ENCODE measurements around the gene PRG2.

Gene PRG2

GRCh38 chr11:57397394-57397990 lies 7.0 kb upstream of the PRG2 start:
- Histone ChIP-seq H3K27me3 (no peaks in the 10 kb centered on the region), H3K9me3 (replicated peaks in 1 of 11) (no peaks in the 10 kb centered on the region), H3K36me3 (peaks cover 0 to 11% (median 0%) of the 10 kb centered on the region in 11 experiments; a peak in 7 of 22 replicates), H4K20me1 (0 out of 22 replicates have a peak, but pooled peaks cover 0 to 3% (median 0%) of the 10 kb centered on the region in 11 experiments), H3K4me3 (no peak overlapping the region), H3K4me1 (peaks cover 0 to 14% (median 9%) of the 10 kb centered on the region in 10 experiments; a peak in 15 of 20 replicates), H3K9ac (no peak overlapping the region), H3K4me2 (peak overlapping the region in 5 of 11 experiments; percentile 17 to 47 (median 38); a peak in 10 of 22 replicates), H3K27ac (no peak overlapping the region)
- no peak for TF ChIP-seq Cebpa-rat (IDR thresholded peaks at IDR 0.05)

GRCh38 chr11:57396744-57397143 lies 6.3 kb upstream of the PRG2 start:
- H4K20me1 ChIP-seq, result 0 out of 22 replicates have a peak, but pooled peaks cover 0 to 3% (median 0%) of the 10 kb centered on the region in 11 experiments
- no peak overlapping the region for H3K27ac ChIP-seq
- H3K4me3 ChIP-seq, result no peak overlapping the region
- H3K4me1 ChIP-seq, result peaks cover 0 to 18% (median 13%) of the 10 kb centered on the region in 10 experiments; a peak in 15 of 20 replicates
- peaks cover 0 to 10% (median 0%) of the 10 kb centered on the region in 11 experiments; a peak in 7 of 22 replicates for H3K36me3 ChIP-seq
- no peaks in the 10 kb centered on the region for H3K9me3 ChIP-seq (replicated peaks in 1 of 11)
- no peak overlapping the region for H3K9ac ChIP-seq
- TF ChIP-seq Cebpa-rat (IDR thresholded peaks at IDR 0.05), result no peak
- no peak overlapping the region; a peak in 1 of 22 replicates for H3K4me2 ChIP-seq
- no peaks in the 10 kb centered on the region for H3K27me3 ChIP-seq

- Histone ChIP-seq H3K36me3 (peaks cover 0 to 8% (median 0%) of the 10 kb centered on the region in 11 experiments; a peak in 6 of 22 replicates), H3K4me1 (peaks cover 0 to 24% (median 18%) of the 10 kb centered on the region in 10 experiments; a peak in 15 of 20 replicates), H3K4me3 (no peak overlapping the region), H3K27me3 (no peaks in the 10 kb centered on the region), H3K9me3 (replicated peaks in 1 of 11) (no peaks in the 10 kb centered on the region), H4K20me1 (0 out of 22 replicates have a peak, but pooled peaks cover 0 to 3% (median 0%) of the 10 kb centered on the region in 11 experiments), H3K9ac (no peak overlapping the region), H3K4me2 (peak overlapping the region in 5 of 11 experiments; percentile 1 to 21 (median 12); a peak in 4 of 22 replicates), H3K27ac (no peak overlapping the region)
- no peak for TF ChIP-seq Cebpa-rat (IDR thresholded peaks at IDR 0.05)
These were observed 5.6 kb upstream of the PRG2 start for GRCh38 chr11:57395905-57396623.

DNA sequence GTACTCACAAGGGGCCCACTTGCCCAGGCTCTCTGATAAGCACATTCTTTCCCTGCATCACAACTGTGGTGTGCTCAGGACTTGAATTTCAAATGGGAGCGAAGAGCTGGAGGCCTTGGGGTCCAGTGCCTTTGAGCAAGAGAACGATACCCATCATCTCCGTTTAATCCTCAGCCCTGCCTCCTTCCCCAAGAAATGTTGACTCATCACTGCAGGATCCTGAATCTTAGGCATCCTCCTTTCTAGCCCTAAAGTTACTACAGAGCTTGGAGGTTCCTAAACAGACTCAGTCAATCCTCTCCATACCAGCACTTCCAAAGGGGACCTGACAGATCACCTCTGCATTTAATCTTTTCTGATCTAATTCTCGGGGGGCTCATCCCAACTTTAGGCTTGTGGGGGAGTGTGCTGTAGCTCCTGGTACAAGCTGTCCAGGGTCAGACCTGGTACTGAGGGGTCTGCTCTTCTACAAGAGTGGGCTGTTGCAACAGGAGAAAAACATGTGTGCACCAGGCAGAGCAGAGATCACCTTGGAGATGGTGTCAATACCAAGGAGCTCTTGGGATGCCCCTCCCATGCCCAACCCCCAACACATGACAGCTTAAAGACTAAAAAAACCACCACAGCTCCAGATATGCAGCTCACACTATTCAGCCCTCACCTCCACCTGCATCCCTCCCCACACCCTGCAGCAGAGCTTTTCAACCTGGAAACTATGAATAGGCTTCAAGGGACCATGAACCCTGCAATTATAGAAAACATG lies 3.9 kb upstream of the PRG2 start:
- Histone ChIP-seq H3K4me2 (no peak overlapping the region), H4K20me1 (0 out of 22 replicates have a peak, but pooled peaks cover 0 to 3% (median 0%) of the 10 kb centered on the region in 11 experiments), H3K4me1 (peaks cover 0 to 30% (median 20%) of the 10 kb centered on the region in 10 experiments; a peak in 15 of 20 replicates), H3K4me3 (no peak overlapping the region), H3K9ac (no peak overlapping the region), H3K27ac (no peak overlapping the region), H3K27me3 (no peaks in the 10 kb centered on the region), H3K36me3 (peaks cover 0 to 8% (median 0%) of the 10 kb centered on the region in 11 experiments; a peak in 6 of 22 replicates), H3K9me3 (replicated peaks in 1 of 11) (no peaks in the 10 kb centered on the region)
- no peak for TF ChIP-seq Cebpa-rat (IDR thresholded peaks at IDR 0.05)

DNA sequence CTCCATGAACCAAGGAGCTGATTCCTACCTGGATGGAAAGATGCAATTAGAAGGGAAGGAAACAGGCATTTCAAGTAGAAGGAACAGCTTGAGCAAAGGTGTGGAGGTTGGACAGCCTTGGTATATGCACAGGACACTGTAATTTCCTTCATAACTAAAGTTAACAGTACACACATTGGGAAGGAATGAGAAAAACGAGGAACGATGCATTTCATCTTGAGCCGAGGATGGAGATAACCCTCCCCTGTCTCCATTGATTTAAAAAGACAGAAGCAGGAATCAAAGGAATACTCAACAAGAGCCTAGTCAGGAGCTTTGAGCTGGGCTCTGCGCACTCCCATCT lies 2.3 kb upstream of the PRG2 start:
- H3K4me3 ChIP-seq, result no peak overlapping the region
- no peak overlapping the region for H3K4me2 ChIP-seq
- H3K9ac ChIP-seq, result no peak overlapping the region
- H3K27ac ChIP-seq, result no peak overlapping the region
- peaks cover 0 to 29% (median 20%) of the 10 kb centered on the region in 10 experiments; a peak in 15 of 20 replicates for H3K4me1 ChIP-seq
- peaks cover 0 to 8% (median 0%) of the 10 kb centered on the region in 11 experiments; a peak in 7 of 22 replicates for H3K36me3 ChIP-seq
- 0 out of 22 replicates have a peak, but pooled peaks cover 0 to 3% (median 0%) of the 10 kb centered on the region in 11 experiments for H4K20me1 ChIP-seq
- H3K27me3 ChIP-seq, result no peaks in the 10 kb centered on the region
- TF ChIP-seq Cebpa-rat (IDR thresholded peaks at IDR 0.05), result no peak
- H3K9me3 ChIP-seq (replicated peaks in 1 of 11), result no peaks in the 10 kb centered on the region

- peaks cover 0 to 24% (median 18%) of the 10 kb centered on the region in 10 experiments; a peak in 15 of 20 replicates for H3K4me1 ChIP-seq
These were observed 1.8 kb upstream of the PRG2 start for GRCh38 chr11:57392066-57392762.

GRCh38 chr11:57391539-57391938 lies 1.1 kb upstream of the PRG2 start:
- no peak for TF ChIP-seq Cebpa-rat (IDR thresholded peaks at IDR 0.05)
- Histone ChIP-seq H4K20me1 (no peaks in the 10 kb centered on the region), H3K36me3 (peaks cover 0 to 8% (median 0%) of the 10 kb centered on the region in 11 experiments; a peak in 7 of 22 replicates), H3K4me2 (peak overlapping the region in 5 of 11 experiments; percentile 7 to 50 (median 35); a peak in 7 of 22 replicates), H3K9me3 (replicated peaks in 1 of 11) (no peaks in the 10 kb centered on the region), H3K27ac (no peak overlapping the region), H3K9ac (no peak overlapping the region), H3K4me1 (peaks cover 0 to 22% (median 16%) of the 10 kb centered on the region in 10 experiments; a peak in 14 of 20 replicates), H3K27me3 (no peaks in the 10 kb centered on the region), H3K4me3 (no peak overlapping the region)

More at GRCh38 chr11:57392066-57392762, 1.8 kb upstream of the PRG2 start:
- Histone ChIP-seq H3K27me3 (no peaks in the 10 kb centered on the region), H3K36me3 (peaks cover 0 to 8% (median 0%) of the 10 kb centered on the region in 11 experiments; a peak in 7 of 22 replicates), H4K20me1 (0 out of 22 replicates have a peak, but pooled peaks cover 0 to 1% (median 0%) of the 10 kb centered on the region in 11 experiments), H3K9me3 (replicated peaks in 1 of 11) (no peaks in the 10 kb centered on the region), H3K4me2 (peak overlapping the region in 4 of 11 experiments; percentile 7 to 50 (median 36); a peak in 5 of 22 replicates), H3K9ac (no peak overlapping the region), H3K4me3 (no peak overlapping the region), H3K27ac (no peak overlapping the region)
- TF ChIP-seq Cebpa-rat (IDR thresholded peaks at IDR 0.05), result no peak

DNA sequence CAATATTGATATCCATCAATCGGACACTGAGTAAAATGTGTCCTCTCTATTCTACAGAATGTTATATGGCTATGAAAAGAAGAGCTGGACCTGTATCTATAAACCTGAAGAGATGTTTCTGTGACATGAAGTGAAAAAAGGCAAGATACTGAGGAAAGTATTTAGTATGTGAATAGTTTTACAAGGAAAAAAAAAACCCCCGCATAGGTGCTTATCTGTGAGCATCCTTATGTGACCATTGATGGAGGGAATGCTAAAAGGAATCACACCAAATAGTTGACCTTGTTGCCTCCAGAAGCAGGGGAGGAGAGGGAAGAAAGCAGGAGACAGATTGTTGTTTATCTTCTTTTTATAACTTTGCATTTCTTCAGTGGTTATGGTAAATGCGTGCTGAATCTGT lies 661 bp upstream of the PRG2 start:
- Histone ChIP-seq H3K9ac (no peak overlapping the region), H3K4me1 (peaks cover 0 to 19% (median 13%) of the 10 kb centered on the region in 10 experiments; a peak in 14 of 20 replicates), H4K20me1 (no peaks in the 10 kb centered on the region), H3K27me3 (no peaks in the 10 kb centered on the region), H3K9me3 (replicated peaks in 1 of 11) (no peaks in the 10 kb centered on the region), H3K36me3 (peaks cover 0 to 8% (median 0%) of the 10 kb centered on the region in 11 experiments; a peak in 7 of 22 replicates), H3K4me3 (no peak overlapping the region), H3K4me2 (peak overlapping the region in 4 of 11 experiments; percentile 32 to 50 (median 36); a peak in 4 of 22 replicates), H3K27ac (no peak overlapping the region)
- TF ChIP-seq Cebpa-rat (IDR thresholded peaks at IDR 0.05), result no peak

Measured in BLaER1 treated with 17β-estradiol and CSF1 and Interleukin-3, amounts not matched to agents 10 nM and 100 nM (cell line).